ENCODE results near the gene FOXL2.

- TF ChIP-seq CTCF (IDR thresholded peaks at IDR 0.05) (no peak), POLR2A (IDR thresholded peaks at IDR 0.05) (no peak), POLR2AphosphoS5 (IDR thresholded peaks at IDR 0.05) (no peak)
Measured at GRCh38 chr3:138898708-138899107, 48.2 kb downstream of the FOXL2 start.
